GM18498 (cell line): Measurements from ENCODE around the gene ROCK2.

Experiments
- ATAC-seq: cut with Tn5 transposase; IDR thresholded peaks from one replicate; pipeline ENCODE4 v1.9.1; 2021; ENCODE audit warnings: mild to moderate bottlenecking, moderate library complexity; ENCODE audit not compliant: unreplicated experiment

Gene ROCK2

DNA sequence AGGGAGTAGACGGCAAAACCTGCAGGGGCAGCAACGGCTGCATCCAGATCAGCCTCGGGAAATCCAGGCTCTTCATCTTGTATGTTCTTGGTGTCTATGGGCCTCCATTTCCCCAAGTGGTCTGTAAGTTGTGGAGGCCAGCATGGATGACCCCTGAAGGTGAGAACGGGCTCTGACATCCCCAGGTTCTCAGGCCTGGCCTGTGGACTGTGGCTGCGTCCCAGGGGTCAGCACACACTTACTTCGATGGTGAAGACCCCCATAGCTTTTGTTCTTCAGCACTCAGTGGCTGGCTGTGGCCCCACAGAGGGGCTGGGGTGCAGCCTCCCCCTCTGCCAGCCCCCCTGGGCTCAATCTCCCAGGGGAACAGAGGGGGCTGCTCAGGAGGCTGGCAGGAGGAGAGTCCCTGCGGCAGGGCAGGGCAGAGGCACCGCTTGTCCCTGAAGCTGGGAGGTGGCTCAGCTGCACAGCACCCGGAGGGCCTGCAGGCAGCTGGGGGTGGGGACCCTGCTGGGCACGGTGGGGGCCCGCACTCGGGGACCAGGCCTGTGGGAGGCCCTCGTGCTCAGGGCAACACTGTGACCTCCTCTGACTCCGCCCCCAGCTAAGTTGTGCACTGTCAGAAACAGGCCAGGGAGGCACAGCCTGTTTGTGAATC is 185.4 kb downstream of the ROCK2 start:
- ATAC-seq = no peak

DNA sequence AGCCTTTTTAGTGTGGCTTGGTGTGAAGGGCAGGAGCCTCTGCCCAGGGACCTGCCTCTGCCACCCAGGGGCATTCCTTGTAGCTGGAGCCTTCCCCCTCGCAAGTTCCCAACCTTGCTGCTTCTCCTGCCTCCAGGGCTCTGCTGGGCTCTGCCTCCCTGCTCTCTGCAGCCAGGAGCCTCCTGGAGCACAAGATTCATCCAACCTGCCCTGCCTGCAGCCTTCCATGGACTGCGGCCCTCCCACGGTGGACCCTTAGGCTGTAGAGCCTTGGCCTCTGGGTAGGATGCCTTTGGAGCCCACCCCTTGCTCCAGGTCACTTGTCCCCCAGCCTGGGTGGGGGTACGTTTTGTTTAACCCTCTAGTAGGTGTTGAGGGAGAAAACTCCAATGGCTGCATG is 186.7 kb downstream of the ROCK2 start:
- ATAC-seq = no peak

DNA sequence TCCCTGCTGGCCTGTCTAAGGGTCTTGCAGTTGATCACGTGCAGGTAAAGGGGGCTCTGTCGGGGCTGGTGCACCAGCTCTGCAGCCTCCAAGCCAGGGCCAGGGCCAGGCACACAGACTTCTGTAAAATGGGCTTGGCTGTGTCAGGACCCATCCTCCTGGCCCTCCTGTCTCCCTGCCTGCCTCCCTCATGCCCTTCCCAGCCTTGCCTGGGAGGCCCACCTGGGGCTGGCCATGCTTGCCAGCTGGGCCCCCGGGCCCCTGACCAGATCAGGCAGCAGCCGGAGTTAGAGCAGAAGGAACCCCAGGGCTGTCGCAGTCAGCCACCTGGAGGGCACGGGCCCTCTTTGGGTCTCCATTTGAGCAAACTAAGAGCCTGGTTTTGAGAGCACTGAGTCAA is 187.1 kb downstream of the ROCK2 start:
- ATAC-seq = no peak

DNA sequence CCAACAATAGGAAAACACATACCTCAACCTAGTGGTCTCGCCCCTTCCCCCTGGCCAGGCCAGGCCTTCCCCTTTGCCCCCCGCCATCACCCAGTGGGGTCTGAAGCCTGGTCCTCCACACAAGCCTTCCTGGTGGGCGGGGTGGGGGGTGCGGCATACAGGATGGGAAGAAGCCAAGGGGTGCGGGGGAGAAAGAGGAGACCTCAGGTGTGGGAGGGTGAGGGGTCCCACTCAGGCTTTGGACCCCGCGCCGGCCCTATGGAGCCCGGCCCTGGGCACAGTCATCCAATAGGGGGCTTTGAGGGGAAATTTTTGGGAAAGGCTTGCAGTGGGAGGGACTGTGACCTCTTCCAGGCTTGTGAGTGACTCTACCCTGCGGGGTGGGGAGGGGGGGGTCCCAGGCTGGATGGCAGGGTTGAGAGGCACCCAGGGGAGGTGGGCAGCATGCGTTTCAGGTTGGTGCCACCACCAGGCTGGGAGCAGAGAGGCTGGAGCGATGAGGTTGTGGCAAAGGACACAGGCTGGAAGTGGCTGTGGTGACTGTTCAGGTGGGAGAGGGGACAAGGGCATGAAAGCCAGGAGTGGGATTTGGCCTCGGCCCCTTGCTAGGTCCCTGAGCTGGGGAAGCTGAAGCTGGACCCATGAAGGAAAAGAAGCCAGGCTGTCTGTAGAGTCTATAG is 187.9 kb downstream of the ROCK2 start:
- ATAC-seq = no peak

DNA sequence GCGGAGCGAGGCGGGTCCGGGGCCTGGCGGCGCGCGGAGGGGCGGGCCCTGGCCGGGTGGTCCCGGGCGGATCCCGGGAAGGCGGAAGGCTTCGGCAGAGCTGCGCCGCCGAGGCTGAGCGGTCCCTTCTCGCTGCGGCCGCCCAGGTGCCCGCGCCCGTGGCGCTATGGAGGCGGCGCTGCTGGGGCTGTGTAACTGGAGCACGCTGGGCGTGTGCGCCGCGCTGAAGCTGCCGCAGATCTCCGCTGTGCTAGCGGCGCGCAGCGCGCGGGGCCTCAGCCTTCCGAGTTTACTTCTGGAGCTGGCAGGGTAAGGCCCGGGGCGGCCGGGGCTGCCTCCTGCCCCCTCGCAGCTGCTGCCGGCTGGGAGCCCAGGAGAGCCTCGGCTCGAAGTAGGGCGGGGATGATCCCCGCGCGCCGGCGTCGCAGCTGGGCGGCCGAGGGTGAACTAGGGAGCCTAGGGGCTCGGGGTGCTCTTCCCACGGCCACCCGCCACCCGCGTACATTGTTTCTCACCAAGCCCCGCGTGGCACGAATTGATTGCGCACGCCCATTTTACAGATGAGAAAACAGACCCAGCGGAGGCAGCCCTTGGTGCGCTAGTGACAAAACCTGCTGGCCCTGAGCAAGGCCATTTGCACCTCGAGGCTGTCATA is 188.9 kb downstream of the ROCK2 start, which contains the start of gene SLC66A3:
SLC66A3 (plus strand) TSS at position 87 of the 655 bp plus-strand sequence; CDS start at position 167, 80 bp downstream.
- ATAC-seq = peak; percentile 82

DNA sequence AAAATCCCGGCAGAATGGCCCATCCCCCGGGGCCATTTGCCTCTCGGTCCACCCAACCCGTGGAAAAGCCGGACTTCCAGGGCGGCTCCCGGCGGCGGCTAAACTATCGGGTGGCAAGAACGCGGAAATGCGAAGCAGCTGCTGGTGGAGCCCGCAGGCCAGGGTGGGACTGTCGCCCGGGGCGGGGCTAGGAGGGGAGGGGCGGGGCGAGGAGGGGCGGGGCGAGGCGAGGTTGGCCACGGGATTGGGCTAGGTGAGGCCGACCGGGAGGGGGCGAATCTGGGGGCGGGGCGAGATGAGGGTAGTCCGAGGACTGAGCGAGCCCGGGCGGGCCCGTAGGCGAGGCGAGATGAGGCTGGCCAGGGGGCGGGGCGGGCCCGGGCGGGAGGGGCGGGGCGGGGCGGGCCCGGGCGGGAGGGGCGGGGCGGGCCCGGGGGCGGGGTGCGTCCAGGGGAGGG is 189.5 kb downstream of the ROCK2 start:
- peak; percentile 70 for ATAC-seq

DNA sequence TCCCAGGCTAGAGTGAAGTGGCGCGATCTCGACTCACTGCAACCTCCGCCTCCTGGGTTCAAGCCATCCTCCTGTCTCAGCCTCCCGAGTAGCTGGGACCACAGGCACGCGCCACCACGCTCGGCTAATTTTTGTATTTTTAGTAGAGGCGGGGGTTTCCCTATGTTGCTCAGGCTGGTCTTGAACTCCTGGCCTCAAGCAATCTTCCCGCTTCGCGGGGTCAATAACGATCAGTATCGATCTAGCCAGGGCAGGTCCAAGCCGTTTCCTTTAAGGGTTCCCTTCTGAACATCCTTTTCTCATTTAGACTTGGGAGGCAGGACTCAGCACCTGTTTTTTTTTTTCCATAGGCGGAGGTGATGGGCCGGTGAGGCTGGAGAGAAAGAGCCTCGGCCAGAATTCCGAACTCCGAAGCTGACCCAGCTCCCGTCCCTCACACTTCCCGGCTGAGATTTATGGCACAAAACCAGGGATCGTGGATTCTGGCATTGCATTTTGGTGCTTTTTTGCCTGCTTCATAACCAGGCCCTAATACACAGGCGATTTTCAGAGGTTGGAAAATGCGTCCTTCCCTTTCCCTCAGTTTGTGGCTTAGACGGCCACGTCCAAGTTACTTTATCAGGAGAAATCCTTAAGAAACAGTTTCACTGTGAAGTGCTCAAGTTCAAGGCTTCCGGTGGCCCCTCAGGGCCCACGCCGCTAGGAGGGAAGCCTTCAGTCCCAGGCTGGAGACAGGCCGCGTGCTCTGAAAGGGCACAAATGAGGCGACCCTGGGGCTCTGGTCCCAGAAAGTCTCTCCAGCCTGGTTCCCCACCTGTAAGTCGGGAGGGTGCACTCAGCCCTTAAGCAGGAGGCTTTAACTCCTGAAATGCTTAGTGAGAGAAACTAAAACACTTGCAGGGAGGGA is 190.2 kb downstream of the ROCK2 start:
- peak; percentile 5 for ATAC-seq

DNA sequence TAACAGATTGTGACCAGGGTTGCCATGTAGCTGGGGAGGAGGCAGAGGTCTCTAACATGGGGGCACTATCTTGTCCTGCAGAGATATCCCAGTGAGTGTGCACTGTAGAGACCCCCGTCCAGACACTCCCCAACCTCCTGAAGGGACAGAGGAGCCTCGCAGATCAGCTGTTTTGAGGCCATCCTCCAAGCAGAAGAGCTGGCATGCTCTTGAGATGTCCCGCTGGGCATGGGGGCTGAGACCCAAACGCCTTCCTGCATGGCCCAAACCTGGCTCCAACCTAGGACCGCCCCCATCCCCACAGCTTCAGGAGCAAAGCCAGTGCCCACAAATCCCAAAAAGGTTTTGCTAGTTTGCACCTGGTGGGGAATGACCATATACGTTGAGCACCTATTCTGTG is 191.8 kb downstream of the ROCK2 start:
- no peak for ATAC-seq

DNA sequence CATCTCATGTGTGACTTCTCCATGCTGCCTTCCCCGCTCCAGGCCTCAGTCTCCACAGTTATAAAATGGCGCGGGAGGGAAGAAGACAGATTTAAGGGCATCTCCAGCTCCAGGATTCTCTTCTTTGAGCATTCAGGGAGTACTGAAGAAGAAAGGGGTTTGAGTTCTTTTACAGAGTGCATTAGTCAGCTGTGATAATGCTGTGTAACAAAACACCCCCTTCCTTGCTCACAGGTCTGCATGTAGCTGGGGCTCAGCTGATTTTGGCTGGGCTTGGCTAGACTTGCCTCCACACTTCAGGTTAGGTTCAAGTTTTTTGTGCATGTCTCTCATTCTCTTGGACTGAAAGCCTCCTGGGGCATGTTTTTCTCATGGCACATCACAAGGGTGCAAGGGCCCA is 197.2 kb downstream of the ROCK2 start:
- no peak for ATAC-seq

DNA sequence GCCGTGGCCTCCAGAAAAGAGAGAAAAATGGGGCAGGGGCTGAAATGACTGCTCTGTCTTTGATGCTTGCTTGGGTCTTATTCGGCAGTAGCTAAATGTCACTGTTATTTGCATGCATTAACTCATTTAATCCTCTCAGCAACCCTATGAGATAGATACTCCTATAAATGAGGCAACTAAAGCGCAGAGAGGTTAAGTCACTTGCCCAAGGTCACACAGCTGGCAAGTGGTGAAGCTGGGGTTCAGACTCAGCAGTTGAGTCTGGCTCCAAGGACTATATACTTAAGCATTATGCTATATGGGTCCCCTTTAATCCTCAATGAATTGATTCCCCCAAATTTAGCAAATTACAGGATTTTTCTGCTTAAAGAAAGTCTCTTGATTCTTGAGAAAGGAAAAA is 198.4 kb downstream of the ROCK2 start:
- ATAC-seq = no peak

DNA sequence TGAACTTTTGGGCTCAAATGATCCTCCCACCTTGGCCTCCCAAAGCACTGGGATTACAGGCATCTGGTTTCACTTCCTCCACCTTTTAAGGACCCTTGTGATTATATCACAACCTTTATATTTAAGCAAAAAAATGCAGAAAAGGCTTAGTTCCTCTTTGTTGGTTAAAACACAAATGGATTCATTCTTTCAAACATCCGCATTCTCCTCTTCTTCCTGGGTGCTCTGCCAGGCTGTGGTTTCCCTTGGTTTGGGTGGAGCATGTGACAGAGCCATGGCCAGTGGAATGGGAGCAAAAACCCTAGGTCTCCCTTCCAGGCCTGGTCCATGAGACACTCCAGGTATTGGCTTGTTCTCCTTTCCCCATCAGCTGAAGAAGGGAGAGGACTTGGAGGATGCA is 199.1 kb downstream of the ROCK2 start:
- ATAC-seq = no peak

DNA sequence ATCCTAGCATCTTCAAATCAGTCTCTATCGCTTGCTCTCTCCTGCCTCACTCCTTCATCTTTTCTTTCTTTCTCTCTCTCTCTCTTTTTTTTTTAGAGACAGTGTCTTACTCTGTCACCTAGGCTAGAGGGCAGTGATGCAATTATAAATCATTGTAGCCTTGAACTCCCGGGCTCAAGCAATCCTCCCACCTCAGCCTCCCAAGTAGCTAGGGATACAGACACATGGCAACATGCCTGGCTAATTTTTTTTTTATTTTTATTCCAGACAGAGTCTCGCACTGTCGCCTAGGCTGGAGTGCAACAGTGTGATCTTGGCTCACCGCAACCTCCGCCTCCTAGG is 199.7 kb downstream of the ROCK2 start:
- no peak for ATAC-seq

DNA sequence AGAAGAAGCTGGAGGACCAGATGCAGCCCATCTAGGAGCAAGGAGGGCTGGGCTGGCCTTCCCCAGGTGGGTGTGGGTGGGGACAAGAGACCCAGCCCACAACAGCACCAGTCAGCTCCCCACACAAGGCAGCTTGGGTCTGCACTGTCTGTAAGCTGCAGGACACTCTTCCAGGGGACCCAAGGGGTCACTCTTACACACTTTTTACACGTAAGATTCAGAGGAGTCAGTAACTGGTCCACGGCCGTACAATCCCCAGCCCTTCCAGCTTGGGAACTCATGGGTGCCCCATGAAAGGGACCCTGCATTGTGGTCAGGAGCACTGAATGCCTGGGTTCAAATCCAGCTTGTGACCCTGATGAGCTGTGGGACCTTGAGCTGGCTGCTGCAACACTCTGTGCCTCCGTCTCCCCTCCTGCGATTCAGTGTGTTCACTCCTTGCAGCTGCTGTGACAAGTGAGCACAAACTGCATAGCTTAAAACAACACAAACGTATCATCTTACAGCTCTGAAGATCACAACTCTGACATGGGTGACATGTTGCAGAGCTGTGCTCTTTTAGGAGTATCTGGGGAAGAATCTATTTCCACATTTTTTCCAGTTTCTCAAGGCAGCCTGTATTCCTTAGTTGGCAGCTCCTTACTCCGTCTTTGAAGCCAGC is 200.2 kb downstream of the ROCK2 start:
- ATAC-seq = no peak

DNA sequence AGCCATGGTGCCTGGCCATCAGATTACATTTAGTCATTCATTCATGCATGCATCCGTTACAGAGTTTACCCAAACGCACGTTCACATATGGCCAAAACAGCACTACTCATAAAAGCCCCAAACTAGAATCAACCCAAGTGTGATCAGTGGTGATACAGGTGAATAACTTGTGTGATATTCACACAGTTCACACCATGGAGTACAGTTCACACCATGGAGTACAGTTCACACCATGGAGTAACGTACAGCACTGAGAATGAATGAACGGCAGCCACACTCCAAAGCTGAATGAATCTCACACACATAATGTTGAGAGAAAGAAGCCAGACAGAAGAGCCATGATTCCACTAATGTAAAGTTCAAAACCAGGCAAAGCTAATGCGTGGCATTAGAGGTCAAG is 201.4 kb downstream of the ROCK2 start:
- ATAC-seq = no peak

DNA sequence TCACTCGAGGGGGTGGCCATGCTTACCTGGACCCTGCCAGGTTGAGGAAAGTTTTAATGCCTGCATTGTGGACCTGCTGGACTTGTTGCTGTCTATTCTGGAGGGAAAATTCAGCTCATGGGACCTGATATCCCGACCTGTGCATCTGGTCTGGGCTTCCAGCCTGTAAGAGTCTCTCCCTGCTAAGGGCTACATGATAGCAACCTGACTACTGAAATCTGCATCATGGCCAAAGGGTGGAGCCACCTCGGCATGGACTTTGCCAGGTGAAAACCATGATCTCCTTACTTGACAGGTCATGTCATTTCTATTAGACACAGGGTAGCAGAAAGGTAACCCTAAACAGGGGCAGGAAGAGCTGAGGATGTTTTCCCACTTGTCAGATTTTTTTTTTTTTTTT is 202.1 kb downstream of the ROCK2 start:
- no peak for ATAC-seq

DNA sequence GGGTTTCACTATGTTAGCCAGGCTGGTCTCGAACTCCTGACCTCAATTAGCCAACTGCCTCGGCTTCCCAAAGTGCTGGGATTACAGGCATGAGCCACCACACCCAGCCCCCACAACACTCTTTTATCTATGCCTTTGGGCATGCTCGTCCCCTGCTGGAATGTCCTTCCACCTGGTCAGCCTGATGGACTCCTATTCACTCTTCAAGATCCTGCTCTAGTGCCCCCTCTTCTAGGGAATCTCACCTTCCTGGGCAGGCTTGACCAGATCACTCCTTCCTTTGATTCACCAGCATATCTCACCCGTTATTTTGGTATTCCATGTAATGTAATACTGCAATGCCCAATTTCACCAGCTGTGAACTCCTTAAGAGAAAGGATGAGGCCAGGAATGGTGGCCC is 203.1 kb downstream of the ROCK2 start:
- no peak for ATAC-seq

DNA sequence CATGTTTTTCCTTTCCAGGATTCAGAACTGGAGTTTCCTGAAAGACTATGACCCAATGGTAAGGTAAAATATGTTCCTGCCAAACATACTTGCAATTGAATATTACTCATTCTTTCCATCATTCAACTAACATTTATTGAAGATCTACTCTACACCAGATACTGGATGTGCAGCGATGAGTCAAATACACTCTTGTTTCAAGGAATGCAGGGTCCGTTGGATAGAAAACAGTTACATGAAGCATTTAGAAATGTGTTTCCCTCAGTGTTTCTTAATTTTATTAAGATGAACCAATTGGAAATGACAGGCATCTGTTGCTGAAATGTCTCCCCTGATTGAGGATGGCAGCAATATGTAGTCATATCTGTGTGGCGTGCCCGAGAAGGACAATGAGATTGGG is 203.9 kb downstream of the ROCK2 start:
- no peak for ATAC-seq

DNA sequence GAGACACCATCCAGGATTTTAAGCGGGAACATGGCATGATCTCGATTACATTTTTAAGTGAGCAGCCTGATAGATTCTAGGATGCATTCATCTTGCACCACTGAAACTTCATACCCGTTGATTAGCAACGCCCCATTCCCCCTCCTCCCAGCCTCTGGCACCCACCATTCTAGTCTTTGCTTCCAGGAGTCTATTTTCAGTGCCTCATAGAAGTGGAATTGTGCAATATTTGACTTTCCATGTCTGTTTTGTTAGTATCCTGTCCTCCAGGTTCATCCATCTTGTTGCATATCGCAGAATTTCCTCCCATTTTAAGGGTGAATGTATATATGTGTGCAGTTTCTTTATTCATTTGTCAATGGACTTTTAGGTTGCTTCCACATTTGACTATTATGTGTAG is 210.1 kb downstream of the ROCK2 start:
- no peak for ATAC-seq

DNA sequence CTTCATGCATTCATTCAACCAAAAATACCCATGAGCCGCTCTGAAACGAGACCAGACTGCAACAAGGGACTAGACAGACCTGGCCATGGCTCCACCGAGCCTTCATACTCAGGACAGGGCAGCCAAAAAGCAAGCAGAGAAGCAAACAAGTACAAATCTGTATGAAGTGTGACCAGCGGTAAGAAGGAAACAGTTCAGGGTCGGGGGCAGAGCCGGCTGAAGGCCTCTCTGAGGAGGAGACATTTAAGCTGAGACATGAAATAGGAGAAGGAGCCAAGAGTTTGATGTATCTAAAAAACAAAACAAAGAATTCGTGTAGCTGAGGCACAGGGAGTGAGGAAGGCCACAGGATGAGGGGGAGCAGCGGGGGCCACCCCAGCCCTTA is 210.5 kb downstream of the ROCK2 start:
- ATAC-seq = no peak

DNA sequence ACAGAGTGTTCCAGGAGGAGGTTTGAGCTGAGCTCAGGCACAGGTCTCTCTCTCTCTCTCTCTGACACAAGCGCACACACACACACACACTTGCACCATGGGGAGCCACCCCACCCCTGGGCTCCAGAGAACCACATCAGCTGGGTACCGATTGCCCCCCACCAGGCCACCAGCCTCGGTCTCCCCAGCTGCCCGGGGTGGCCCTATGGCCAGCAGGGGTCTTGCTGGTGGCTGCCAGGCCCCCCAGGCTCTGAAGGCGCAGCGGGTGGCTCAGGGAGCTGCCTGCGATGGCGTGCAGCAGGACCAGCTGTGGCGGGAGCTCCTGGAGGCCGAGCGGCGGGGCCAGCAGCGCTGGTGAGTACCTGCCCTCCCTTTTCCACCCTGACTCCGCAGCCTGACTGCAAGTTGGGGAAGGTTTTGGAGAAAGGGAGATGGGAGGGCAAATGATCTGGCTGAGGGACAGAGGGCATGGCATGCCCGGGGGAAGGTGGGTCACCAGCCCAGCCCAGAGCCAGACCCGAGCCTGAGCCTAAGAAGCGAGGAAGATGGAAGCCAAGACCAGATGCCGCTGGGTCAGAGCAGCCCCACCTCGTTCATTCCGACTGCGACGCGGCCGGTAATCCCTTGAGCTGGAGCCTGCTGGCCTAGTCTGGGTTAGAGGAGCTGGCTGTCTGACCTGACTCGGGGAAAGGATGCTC is 211.0 kb downstream of the ROCK2 start:
- ATAC-seq = no peak
